Measurements from ENCODE around the gene SLC4A1AP.

Gene SLC4A1AP

GRCh38 chr2:27742571-27742970 lies 78.9 kb downstream of the SLC4A1AP start:
- no peak for DNase-seq (ENCODE audit: low read depth, low spot score)

Data from smooth muscle cell of the brain vasculature (primary cell).